H1 (cell line): ENCODE measurements around the gene STAT5A. TPM values are rescaled to one million over a fixed set of nuclear protein-coding genes. Genes with fewer than 3 reads are reported as not detected.

ENCODE experiments used
- CTCF ChIA-PET: fragments of 300-600 bp; sonication (Branson Sonifier 250); formaldehyde crosslinking; loops from one replicate; lab custom pipeline; 2021; ENCODE audit not compliant: partially characterized antibody; lab: Charles Lee
- POLR2A ChIA-PET: fragments of 300-600 bp; sonication (Branson Sonifier 250); formaldehyde crosslinking; loops from one replicate; lab custom pipeline; 2021; ENCODE audit warnings: inconsistent platforms; ENCODE audit not compliant: partially characterized antibody; lab: Charles Lee
- DNase-seq, 2 experiments: peaks; one replicate each; pipeline versions ENCODE4 v3.0.0 to v3.0.0-alpha.2; 2010 to 2022; ENCODE audit warnings: low spot score in 2 of 2, low read depth in 1 of 2, mixed read lengths in 1 of 2
- FAIRE-seq: peaks from 2 replicates; lab custom pipeline; 2011; peaks lifted over from hg19 to GRCh38; lab: Jason Lieb, UNC
- H2AFZ ChIP-seq: 2 replicates; pipeline ENCODE4 v1.8.1; 2012; ENCODE audit warnings: low read length, inconsistent platforms
- H2AK5ac ChIP-seq: 2 replicates; pipeline ENCODE4 v1.6.1; 2013; ENCODE audit warnings: low read depth, low read length
- H2BK120ac ChIP-seq: replicated peaks from 2 replicates; pipeline ENCODE3; 2013; ENCODE audit warnings: low read depth, low read length, inconsistent platforms
- H2BK12ac ChIP-seq: 2 replicates; pipeline ENCODE4 v1.6.1; 2013; ENCODE audit warnings: low read depth, low read length
- H2BK15ac ChIP-seq: 2 replicates; pipeline ENCODE4 v1.6.1; 2013; ENCODE audit warnings: low read length
- H2BK20ac ChIP-seq: 2 replicates; pipeline ENCODE4 v1.6.1; 2013; ENCODE audit warnings: low read length
- H2BK5ac ChIP-seq: 2 replicates; pipeline ENCODE4 v1.6.1; 2013; ENCODE audit warnings: low read depth, low read length
- H3K14ac ChIP-seq: 2 replicates; pipeline ENCODE4 v1.6.1; 2013; ENCODE audit warnings: inconsistent platforms; ENCODE audit not compliant: insufficient read length
- H3K18ac ChIP-seq: 2 replicates; pipeline ENCODE4 v1.6.1; 2013; ENCODE audit warnings: low read length; ENCODE audit errors: extremely low read depth
- H3K23ac ChIP-seq: 2 replicates; pipeline ENCODE4 v1.6.1; 2013; ENCODE audit warnings: inconsistent platforms; ENCODE audit not compliant: insufficient read length
- H3K23me2 ChIP-seq: 2 replicates; pipeline ENCODE4 v1.6.1; 2013; ENCODE audit warnings: low read depth, low read length
- H3K27ac ChIP-seq: 2 replicates; pipeline ENCODE4 v1.6.1; 2011; ENCODE audit warnings: low read depth, low read length, inconsistent platforms
- H3K27me3 ChIP-seq, 4 experiments: replicated peaks in 1 of 4; 1 replicate in 1 of 4; 2 replicates in 3 of 4; pipeline versions ENCODE4 v1.6.1 to v1.8.1; 2011 to 2013; ENCODE audit warnings: low read length in 3 of 4, mild to moderate bottlenecking in 3 of 4, inconsistent platforms in 2 of 4, mixed read lengths in 2 of 4, moderate library complexity in 1 of 4; ENCODE audit not compliant: control insufficient read depth in 3 of 4, insufficient read depth in 3 of 4; ENCODE audit errors: extremely low read depth in 1 of 4
- H3K36me3 ChIP-seq, 4 experiments: 2 replicates each; pipeline versions ENCODE4 v1.6.1 to v1.8.1; 2011 to 2013; ENCODE audit warnings: mild to moderate bottlenecking in 4 of 4, low read length in 3 of 4, moderate library complexity in 2 of 4, control low read depth in 1 of 4, inconsistent platforms in 1 of 4; ENCODE audit not compliant: insufficient read depth in 4 of 4, control insufficient read depth in 2 of 4
- H3K4ac ChIP-seq: replicated peaks from 2 replicates; pipeline ENCODE3; 2013; ENCODE audit warnings: low read length, low read depth, mixed read lengths, inconsistent platforms; ENCODE audit not compliant: insufficient read length
- H3K4me1 ChIP-seq, 4 experiments: replicated peaks in 1 of 4; 1 replicate in 1 of 4; 2 replicates in 3 of 4; pipeline versions ENCODE4 v1.6.1 to v1.8.1; 2011 to 2013; ENCODE audit warnings: low read length in 3 of 4, inconsistent platforms in 2 of 4, mixed read lengths in 1 of 4; ENCODE audit not compliant: insufficient read depth in 4 of 4, control insufficient read depth in 3 of 4
- H3K4me2 ChIP-seq, 2 experiments: 2 replicates each; pipeline versions ENCODE4 v1.6.1 to v1.8.1; 2011 to 2013; ENCODE audit warnings: low read depth in 2 of 2, low read length in 2 of 2, control low read depth in 1 of 2, inconsistent platforms in 1 of 2, mild to moderate bottlenecking in 1 of 2; ENCODE audit not compliant: insufficient read depth in 1 of 2
- H3K4me3 ChIP-seq, 4 experiments: fragments of 200-600, 300-600 bp in 1 of 4; sonication (generic), shearing (Covaris generic), sonication (Bioruptor Twin) in 1 of 4; 2 replicates each; pipeline versions ENCODE4 v1.5.1 to v1.8.1; 2011 to 2016; ENCODE audit warnings: low read length in 4 of 4, low read depth in 3 of 4, control low read depth in 2 of 4, inconsistent platforms in 2 of 4, mild to moderate bottlenecking in 2 of 4, mixed read lengths in 1 of 4, moderate library complexity in 1 of 4; ENCODE audit not compliant: insufficient read depth in 2 of 4; ENCODE audit errors: extremely low read depth in 1 of 4
- H3K56ac ChIP-seq: replicated peaks from 2 replicates; pipeline ENCODE3; 2013; ENCODE audit warnings: low read depth, mild to moderate bottlenecking, mixed read lengths, low read length, inconsistent platforms; ENCODE audit not compliant: insufficient read length
- H3K79me1 ChIP-seq: 2 replicates; pipeline ENCODE4 v1.6.1; 2013; ENCODE audit warnings: low read depth, low read length, control low read depth
- H3K79me2 ChIP-seq, 2 experiments: 2 replicates each; pipeline versions ENCODE4 v1.6.1 to v1.8.1; 2012 to 2013; ENCODE audit warnings: low read length in 2 of 2, mild to moderate bottlenecking in 2 of 2, inconsistent platforms in 1 of 2; ENCODE audit not compliant: insufficient read depth in 2 of 2, control insufficient read depth in 1 of 2
- H3K9ac ChIP-seq, 4 experiments: replicated peaks in 1 of 4; 1 replicate in 1 of 4; 2 replicates in 3 of 4; pipeline versions ENCODE4 v1.6.1 to v1.8.1; 2011 to 2013; ENCODE audit warnings: low read depth in 3 of 4, low read length in 3 of 4, control low read depth in 2 of 4, mild to moderate bottlenecking in 2 of 4, moderate library complexity in 2 of 4, inconsistent platforms in 1 of 4; ENCODE audit errors: extremely low read depth in 1 of 4
- H3K9me3 ChIP-seq, 2 experiments: 2 replicates each; pipeline versions ENCODE4 v1.6.1 to v1.8.1; 2012 to 2013; ENCODE audit warnings: mild to moderate bottlenecking in 2 of 2, moderate library complexity in 2 of 2, control low read depth in 1 of 2, inconsistent platforms in 1 of 2, low read depth in 1 of 2, low read length in 1 of 2, mixed read lengths in 1 of 2; ENCODE audit not compliant: insufficient read depth in 2 of 2
- H4K20me1 ChIP-seq, 2 experiments: replicated peaks in 1 of 2; 2 replicates each; pipeline versions ENCODE3 to v1.8.1; 2011 to 2013; ENCODE audit warnings: inconsistent platforms in 2 of 2, low read length in 2 of 2, mild to moderate bottlenecking in 1 of 2; ENCODE audit not compliant: insufficient read depth in 2 of 2, control insufficient read depth in 1 of 2
- H4K5ac ChIP-seq: 2 replicates; pipeline ENCODE4 v1.6.1; 2013; ENCODE audit warnings: low read length, low read depth, mixed read lengths, inconsistent platforms; ENCODE audit not compliant: insufficient read length
- H4K8ac ChIP-seq: 2 replicates; pipeline ENCODE4 v1.8.0; 2013; ENCODE audit warnings: mild to moderate bottlenecking, moderate library complexity, low read length, inconsistent platforms; ENCODE audit not compliant: insufficient read depth; ENCODE audit errors: extremely low read depth
- H4K91ac ChIP-seq: replicated peaks from 2 replicates; pipeline ENCODE3; 2013; ENCODE audit warnings: low read length, mixed read lengths, inconsistent platforms; ENCODE audit not compliant: insufficient read length
- ATF2 ChIP-seq: IDR thresholded peaks from 2 replicates; pipeline ENCODE4 v1.6.1; 2012; ENCODE audit warnings: low read length, inconsistent platforms
- CBX5 ChIP-seq: fragments of 300-800, 300-1000 bp; sonication (generic); IDR thresholded peaks from 2 replicates; pipeline ENCODE4 v1.7.1; 2016; ENCODE audit warnings: antibody characterized with exemption, low read length, low read depth
- CREB1 ChIP-seq: IDR thresholded peaks from 2 replicates; pipeline ENCODE4 v1.6.1; 2012; ENCODE audit warnings: inconsistent platforms
- CTBP2 ChIP-seq: IDR thresholded peaks from 2 replicates; pipeline ENCODE4 v1.7.0; 2011; ENCODE audit warnings: borderline replicate concordance, mild to moderate bottlenecking, moderate library complexity, mixed read lengths, low read length; ENCODE audit not compliant: insufficient read depth, insufficient read length
- FOSL1 ChIP-seq: IDR thresholded peaks from 2 replicates; pipeline ENCODE4 v1.6.1; 2011; ENCODE audit warnings: mild to moderate bottlenecking, low read depth, low read length, moderate library complexity; ENCODE audit not compliant: insufficient read depth
- MAFK ChIP-seq: IDR thresholded peaks from 2 replicates; pipeline ENCODE4 v1.6.1; 2012; ENCODE audit warnings: low read depth, mild to moderate bottlenecking, improper control_type of control experiment, low read length
- RNF2 ChIP-seq: fragments of 200-900, 300-1000 bp; sonication (generic); IDR thresholded peaks from 2 replicates; pipeline ENCODE4 v1.7.1; 2016; ENCODE audit warnings: borderline replicate concordance, low read depth, mild to moderate bottlenecking, antibody characterized with exemption, low read length; ENCODE audit not compliant: poor library complexity, severe bottlenecking; ENCODE audit errors: missing control alignments
- SIN3A ChIP-seq, 2 experiments: IDR thresholded peaks in 1 of 2; conservative IDR thresholded peaks in 1 of 2; 2 replicates each; pipeline ENCODE4 v1.6.1; 2011 to 2012; ENCODE audit warnings: low read length in 2 of 2, improper control_type of control experiment in 1 of 2, low read depth in 1 of 2, mild to moderate bottlenecking in 1 of 2
- TEAD4 ChIP-seq: IDR thresholded peaks from 2 replicates; pipeline ENCODE4 v1.6.1; 2012; ENCODE audit warnings: low read depth, low read length, inconsistent platforms, mixed read lengths
- WGBS, 2 experiments: shearing (Covaris generic) in 1 of 2; methylation state at CpG; one replicate each; pipeline versions ENCODE4 v1.1.6 to v1.1.7; 2013 to 2015; ENCODE audit warnings: low lambda C conversion rate in 2 of 2, mixed read lengths in 2 of 2, inconsistent platforms in 1 of 2, low coverage in 1 of 2, missing lambda C conversion rate in 1 of 2; ENCODE audit not compliant: insufficient replicate concordance in 2 of 2, insufficient coverage in 1 of 2, insufficient read length in 1 of 2; ENCODE audit errors: extremely low coverage in 1 of 2, missing lambda C conversion rate in 1 of 2; 5-methylcytosine and 5-hydroxymethylcytosine counted together
- polyA plus RNA-seq, 7 experiments: library from polyadenylated mRNA; depleted of rRNA in 3 of 7; stranded (reverse) in 5 of 7; unstranded in 2 of 7; fragments of >200 nt in 5 of 7; fragments of 200-250 nt in 2 of 7; gene quantifications; 1 replicate in 5 of 7; 2 replicates in 1 of 7; 4 replicates in 1 of 7; pipeline versions ENCODE4 v1.2.1 to v1.2.3, GENCODE V29; 2011 to 2013; ENCODE audit warnings: missing spikeins in 2 of 7, mixed read lengths in 2 of 7
- total RNA-seq: library from RNA; stranded (reverse); fragmentation: NEBNext Ultra II Directional; extraction: Animal tissue kit (Norgen Biotek cat#: 25700); gene quantifications from 2 replicates; pipeline ENCODE4 v1.2.1, GENCODE V29; 2021

Gene STAT5A
- total and polyA plus RNA-seq, 2 of the 8 experiments (the other 6 are each of a cell fraction or from before 2014, with no cell fraction given): 4.2 to 5.4 TPM

GRCh38 chr17:42291129-42291528, 2.8 kb downstream of the STAT5A start:
- Histone ChIP-seq H3K56ac (no peak overlapping the region), H3K23me2 (no peaks in the 10 kb centered on the region; the same call in 1 of the 2 replicates), H2AFZ (no peak overlapping the region), H3K4me1 (peaks cover 0 to 11% (median 8%) of the 10 kb centered on the region in 4 experiments; a peak in 5 of 7 replicates), H2AK5ac (no peak overlapping the region), H2BK120ac (no peak overlapping the region), H3K4ac (no peak overlapping the region), H3K14ac (no peak overlapping the region), H2BK12ac (no peak overlapping the region), H3K18ac (no peak overlapping the region), H3K79me1 (no peaks in the 10 kb centered on the region), H3K4me2 (no peak overlapping the region), H4K91ac (no peak overlapping the region), H3K9ac (no peak overlapping the region), H2BK20ac (no peak overlapping the region), H4K8ac (no peak overlapping the region), H4K5ac (no peak overlapping the region), H3K36me3 (no peaks in the 10 kb centered on the region), H3K27ac (no peak overlapping the region), H3K27me3 (peaks cover 7 to 30% (median 25%) of the 10 kb centered on the region in 4 experiments)
- 83% methylated on average over 11 of the region's 11 CpGs; no CpG with 5 or more reads in 1 of the 2 experiments for WGBS, 2 experiments
- no peak for DNase-seq
- FAIRE-seq: no peak
- POLR2A ChIA-PET: interaction anchor here (1.2 to 5.0 kb wide), 2 partner anchors 13 to 20 kb away, joined by 3 to 33 read pairs; no protein-coding TSS in a partner anchor
- TF ChIP-seq TEAD4: no peak
- TF ChIP-seq CBX5: no peak
- no peak for TF ChIP-seq ATF2
- no peak for TF ChIP-seq SIN3A (conservative IDR thresholded peaks at IDR 0.05 in 1 of 2, IDR thresholded peaks at IDR 0.05 in 1 of 2; ENCODE audit: low read depth in 1 of 2, low read length in 2 of 2)
- TF ChIP-seq MAFK: no peak
- TF ChIP-seq FOSL1: no peak
- TF ChIP-seq CTBP2: no peak
- no peak for TF ChIP-seq RNF2
- TF ChIP-seq CREB1: no peak
- TF ChIP-seq, all 59 proteins: peak for 0
- H3K9me3 ChIP-seq: no peaks in the 10 kb centered on the region
- H3K4me3 ChIP-seq: no peak overlapping the region
- no peak overlapping the region for H2BK15ac ChIP-seq
- no peaks in the 10 kb centered on the region for H4K20me1 ChIP-seq
- no peaks in the 10 kb centered on the region for H3K79me2 ChIP-seq
- H3K23ac ChIP-seq: no peak overlapping the region
- no peak overlapping the region for H2BK5ac ChIP-seq
- CTCF ChIA-PET: interaction anchor here (0.9 to 2.8 kb wide), 6 partner anchors 10 to 69 kb away, joined by 3 to 8 read pairs (median 4); no protein-coding TSS in a partner anchor
